K562 (cell line): ENCODE results near the gene CAPN12. TPM values are rescaled to one million over a fixed set of nuclear protein-coding genes. Genes with fewer than 3 reads are reported as not detected.

Experiments used
- ATAC-seq: fragments of 200-7000 bp; cut with Tn5 transposase; 3 replicates; pipeline ENCODE4 v1.9.1; 2020; ENCODE audit warnings: moderate library complexity
- BruUV-seq: library from RNA; stranded (reverse); fragments of 400-500 nt; replicated peaks from 2 replicates; lab custom pipeline; 2021; lab: Mats Ljungman, UMichigan
- CTCF ChIA-PET: fragments of 300-600 bp; formaldehyde crosslinking; extraction: SDS; loops from one replicate; lab custom pipeline; 2021; ENCODE audit warnings: low intra/inter-chr PET ratio; lab: Yijun Ruan, JAX
- POLR2A ChIA-PET: fragments of 300-600, 350-650 bp; sonication (Branson Sonifier 250); formaldehyde crosslinking; extraction: SDS; loops from one replicate; lab custom pipeline; 2021; ENCODE audit warnings: antibody characterized with exemption, inconsistent platforms; lab: Yijun Ruan, JAX
- DNase-seq, 4 experiments: peaks; one replicate each; pipeline versions ENCODE4 v3.0.0 to v3.0.0-alpha.2; 2011 to 2018; ENCODE audit warnings: low spot score in 3 of 4, mixed read lengths in 3 of 4; ENCODE audit errors: extremely low read depth in 1 of 4
- FAIRE-seq: peaks from 2 replicates; lab custom pipeline; 2011; peaks lifted over from hg19 to GRCh38; lab: Jason Lieb, UNC
- H2AFZ ChIP-seq: 2 replicates; pipeline ENCODE4 v1.6.0; 2011; ENCODE audit warnings: low read depth, low read length, control low read depth, inconsistent platforms
- H3K27ac ChIP-seq: fragments of 200-600 bp; 3 replicates; pipeline ENCODE4 v1.8.0; 2011; ENCODE audit warnings: low read depth, mild to moderate bottlenecking, control low read depth, inconsistent platforms, low read length, moderate library complexity, mixed read lengths; ENCODE audit errors: extremely low read depth
- H3K27me3 ChIP-seq, 2 experiments: fragments of 300-600 bp in 1 of 2; 2 replicates in 1 of 2; 3 replicates in 1 of 2; pipeline versions ENCODE4 v1.6.0 to v1.8.0; 2011; ENCODE audit warnings: inconsistent platforms in 2 of 2, low read length in 2 of 2, mild to moderate bottlenecking in 1 of 2, mixed read lengths in 1 of 2, moderate library complexity in 1 of 2; ENCODE audit not compliant: control insufficient read depth in 2 of 2, insufficient read depth in 2 of 2
- H3K36me3 ChIP-seq: fragments of 300-600 bp; 3 replicates; pipeline ENCODE4 v1.8.0; 2011; ENCODE audit warnings: mild to moderate bottlenecking, low read length, inconsistent platforms; ENCODE audit not compliant: control insufficient read depth, insufficient read depth
- H3K4me1 ChIP-seq, 2 experiments: fragments of 200-600 bp in 1 of 2; replicated peaks in 1 of 2; 2 replicates in 1 of 2; 3 replicates in 1 of 2; pipeline versions ENCODE4 v1.5.1 to v1.8.0; 2011; ENCODE audit warnings: inconsistent platforms in 2 of 2, low read length in 2 of 2, mild to moderate bottlenecking in 1 of 2, mixed read lengths in 1 of 2, moderate library complexity in 1 of 2; ENCODE audit not compliant: control insufficient read depth in 2 of 2, insufficient read depth in 2 of 2
- H3K4me2 ChIP-seq: 2 replicates; pipeline ENCODE4 v1.6.1; 2011; ENCODE audit warnings: low read length, control low read depth, inconsistent platforms, mixed read lengths; ENCODE audit not compliant: insufficient read depth
- H3K4me3 ChIP-seq: fragments of 200-600 bp; sonication (generic), shearing (Covaris generic); 2 replicates; pipeline ENCODE4 v1.5.1; 2016; ENCODE audit warnings: control low read depth, inconsistent platforms
- H3K79me2 ChIP-seq: fragments of 200-600 bp; 3 replicates; pipeline ENCODE4 v1.8.0; 2011; ENCODE audit warnings: low read length, inconsistent platforms; ENCODE audit not compliant: control insufficient read depth, insufficient read depth
- H3K9ac ChIP-seq, 2 experiments: 2 replicates each; pipeline versions ENCODE4 v1.6.0 to v1.6.1; 2011; ENCODE audit warnings: low read depth in 2 of 2, low read length in 2 of 2, control low read depth in 1 of 2, inconsistent platforms in 1 of 2, mild to moderate bottlenecking in 1 of 2, mixed read lengths in 1 of 2; ENCODE audit not compliant: insufficient read depth in 1 of 2
- H3K9me1 ChIP-seq: one replicate; pipeline ENCODE4 v1.6.0; 2011; ENCODE audit warnings: inconsistent platforms, mild to moderate bottlenecking, low read length, moderate library complexity; ENCODE audit not compliant: control insufficient read depth, insufficient read depth
- H3K9me3 ChIP-seq: replicated peaks from 2 replicates; pipeline ENCODE4 v1.5.1; 2011; ENCODE audit warnings: low read depth, low read length, inconsistent platforms; ENCODE audit not compliant: control insufficient read depth, insufficient read depth
- H4K20me1 ChIP-seq: replicated peaks from 2 replicates; pipeline ENCODE4 v1.6.1; 2011; ENCODE audit warnings: low read length, inconsistent platforms, mixed read lengths; ENCODE audit not compliant: control insufficient read depth, insufficient read depth
- CEBPG ChIP-seq, 3 experiments: fragments of 200-800 bp in 1 of 3; sonication (Bioruptor generic) in 1 of 3; sonication (generic) in 1 of 3; formaldehyde crosslinking in 1 of 3; IDR thresholded peaks in 2 of 3; conservative IDR thresholded peaks in 1 of 3; 2 replicates each; pipeline versions ENCODE4 v1.6.1 to v1.8.0; 2016 to 2022; ENCODE audit warnings: missing compliant biosample characterization in 2 of 3, missing genetic modification characterization in 2 of 3, mild to moderate bottlenecking in 1 of 3, missing genetic modification reagents in 1 of 3
- CHD2 ChIP-seq: IDR thresholded peaks from 2 replicates; pipeline ENCODE4 v1.6.1; 2011; ENCODE audit warnings: low read depth, low read length
- EGR1 ChIP-seq: fragments of 450-650 bp; conservative IDR thresholded peaks from 2 replicates; pipeline ENCODE4 v1.6.1; 2017; ENCODE audit warnings: mild to moderate bottlenecking
- MXI1 ChIP-seq: IDR thresholded peaks from 2 replicates; pipeline ENCODE4 v1.6.1; 2011; ENCODE audit warnings: low read depth, mild to moderate bottlenecking, improper control_type of control experiment, low read length
- NFIX ChIP-seq: fragments of 250-450 bp; sonication (Bioruptor Pico); IDR thresholded peaks from 2 replicates; pipeline ENCODE4 v1.4.0; 2020; ENCODE audit warnings: low read depth, mild to moderate bottlenecking, moderate library complexity
- NKRF ChIP-seq: fragments of 450-650 bp; IDR thresholded peaks from 2 replicates; pipeline ENCODE4 v1.6.1; 2016; ENCODE audit warnings: borderline replicate concordance
- PCBP1 ChIP-seq: fragments of 200-400 bp; formaldehyde crosslinking; IDR thresholded peaks from 2 replicates; pipeline ENCODE4 v1.6.1; 2018; ENCODE audit warnings: mild to moderate bottlenecking, low read depth, low read length; ENCODE audit not compliant: poor library complexity, severe bottlenecking
- POLR2AphosphoS2 ChIP-seq: IDR thresholded peaks from 2 replicates; pipeline ENCODE4 v1.6.1; 2012; ENCODE audit warnings: low read length, improper control_type of control experiment
- RAD51 ChIP-seq: fragments of 450-650 bp; IDR thresholded peaks from 2 replicates; pipeline ENCODE4 v1.7.1; 2016; ENCODE audit warnings: low read depth, mild to moderate bottlenecking, borderline replicate concordance
- RERE ChIP-seq: sonication (generic); formaldehyde crosslinking; IDR thresholded peaks from 2 replicates; pipeline ENCODE4 v1.8.0; 2023; ENCODE audit warnings: missing genetic modification reagents, mild to moderate bottlenecking, borderline replicate concordance
- WGBS: fragments of 100-300 bp; shearing (Covaris generic); methylation state at CpG from one replicate; pipeline ENCODE4 v1.1.6; 2016; ENCODE audit warnings: low coverage, mixed read lengths; ENCODE audit not compliant: insufficient coverage; ENCODE audit errors: missing lambda C conversion rate; 5-methylcytosine and 5-hydroxymethylcytosine counted together
- in situ Hi-C: fragments of 300-500 bp; cut with MboI; formaldehyde crosslinking; loops from 4 replicates; pipeline ENCODE4 v1.15.0; 2018; ENCODE audit warnings: inconsistent platforms, mixed read lengths
- intact Hi-C: fragments of 100-400 bp; cut with micrococcal nuclease; formaldehyde crosslinking; loops from 2 replicates; pipeline ENCODE4 v1.14.2; 2022
- polyA plus RNA-seq, 8 experiments: library from polyadenylated mRNA; depleted of rRNA in 4 of 8; stranded (reverse) in 5 of 8; unstranded in 3 of 8; fragments of >200 nt; fragmentation: Nextera tagmentation in 2 of 8; fragmentation: Illumina TruSeq in 1 of 8; extraction: Ambion mirVana in 2 of 8; extraction: Trizol in 1 of 8; gene quantifications; 2 replicates each; pipeline versions ENCODE4 v1.2.1 to v1.2.3, GENCODE V29; 2011 to 2014; ENCODE audit warnings: inconsistent platforms in 1 of 8, missing spikeins in 1 of 8
- total RNA-seq, 7 experiments: library from RNA; depleted of rRNA in 6 of 7; stranded (reverse); fragments of >200 nt in 6 of 7; fragmentation: Illumina TruSeq in 2 of 7; extraction: Trizol in 2 of 7; gene quantifications; 2 replicates each; pipeline versions ENCODE4 v1.2.1 to v1.2.3, GENCODE V29; 2011 to 2021; ENCODE audit warnings: low replicate concordance in 1 of 7
- TF ChIP-seq, protein P1 (sequence below): IDR thresholded peaks from 3 replicates; pipeline ENCODE4 v1.6.1; 2011; ENCODE audit warnings: borderline replicate concordance, mild to moderate bottlenecking; ENCODE audit not compliant: insufficient read length, insufficient read depth

Gene CAPN12
- total and polyA plus RNA-seq, 9 of the 15 experiments (the other 6 are each of a cell fraction or from before 2014, with no cell fraction given), result 0.83 to 7.0 (median 1.6) TPM

DNA sequence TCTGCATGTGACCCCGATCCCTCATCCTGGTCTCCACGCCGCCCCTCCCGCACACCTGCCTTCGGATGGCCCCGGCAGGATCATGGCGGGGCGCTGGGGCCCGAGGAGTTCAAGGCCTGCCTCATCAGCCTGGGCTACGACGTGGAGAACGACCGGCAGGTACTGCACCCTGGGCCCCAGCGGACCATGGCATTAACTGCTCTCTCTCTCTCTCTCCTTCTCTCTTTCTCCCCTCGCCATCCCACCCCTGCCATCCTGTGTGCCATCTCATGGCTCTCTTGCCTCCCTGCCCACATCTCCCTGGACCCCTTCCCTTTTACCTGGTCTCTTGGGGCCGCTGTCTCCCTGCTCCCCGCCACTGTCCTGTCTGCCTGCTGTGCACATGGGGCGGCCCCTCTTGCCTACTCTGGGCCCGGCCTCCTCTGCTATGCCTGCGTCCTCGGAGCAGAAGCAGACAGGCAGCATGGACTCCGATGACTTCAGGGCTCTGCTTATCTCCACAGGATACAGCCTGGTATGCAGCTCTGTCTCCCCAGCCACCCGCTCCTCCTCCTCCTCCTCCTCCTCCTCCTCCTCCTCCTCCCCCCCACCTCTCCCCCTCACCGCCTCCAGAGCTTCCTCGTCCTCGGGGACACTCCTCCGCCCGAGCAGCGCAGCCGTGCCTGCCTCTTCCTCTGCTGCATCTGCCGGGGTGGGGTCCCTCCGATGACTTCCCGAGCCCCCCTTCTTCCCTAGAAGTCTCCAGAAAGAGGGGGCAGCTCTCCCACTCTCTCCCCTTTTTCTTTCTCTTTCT lies 16.2 kb downstream of the CAPN12 start:
- no peak overlapping the region for H2AFZ ChIP-seq
- H3K79me2 ChIP-seq, result no peaks in the 10 kb centered on the region
- ATAC-seq (peak; percentile 83), FAIRE-seq (peak; percentile 83), DNase-seq (peak; percentile 69 to 89 (median 80))
- no peaks in the 10 kb centered on the region for H3K9me3 ChIP-seq
- CTCF ChIA-PET, result interaction anchor here (2.9 kb wide), 1 partner anchor 202 kb away, joined by 12 read pairs; the partner anchor contains the start of genes MRPS12 and SARS2
- H4K20me1 ChIP-seq, result 0 out of 2 replicates have a peak, but pooled peaks cover 3% of the 10 kb centered on the region
- H3K27me3 ChIP-seq, result no peaks in the 10 kb centered on the region
- POLR2A ChIA-PET, result no interaction called here
- peaks cover 11 to 50% of the 10 kb centered on the region in 2 experiments for H3K4me1 ChIP-seq
- no TSS peak for BruUV-seq
- H3K27ac ChIP-seq, result peak overlapping the region; percentile 46; the same call in 2 of the 3 replicates
- H3K4me3 ChIP-seq, result no peak overlapping the region
- in situ Hi-C loops, result no loop called here
- H3K9ac ChIP-seq, result peak overlapping the region in 1 of 2 experiments; percentile 84; a peak in 2 of 4 replicates
- H3K4me2 ChIP-seq, result peak overlapping the region; percentile 16
- intact Hi-C loops, result loop anchor here (2.0 to 5.0 kb wide), 2 partner anchors 51 to 91 kb away; no protein-coding TSS in a partner anchor
- 60% methylated on average over 25 of the region's 33 CpGs for WGBS
- no peaks in the 10 kb centered on the region for H3K9me1 ChIP-seq
- H3K36me3 ChIP-seq, result peaks cover 85% of the 10 kb centered on the region; the same call in 2 of the 3 replicates
- TF ChIP-seq RERE (CRISPR knock-in tag), result no peak
- TF ChIP-seq CHD2, result no peak
- TF ChIP-seq PCBP1, result peak; percentile 65
- peak; percentile 80 for TF ChIP-seq EGR1
- no peak for TF ChIP-seq NFIX (CRISPR knock-in tag)
- no peak for TF ChIP-seq NKRF
- TF ChIP-seq, protein P1, sequence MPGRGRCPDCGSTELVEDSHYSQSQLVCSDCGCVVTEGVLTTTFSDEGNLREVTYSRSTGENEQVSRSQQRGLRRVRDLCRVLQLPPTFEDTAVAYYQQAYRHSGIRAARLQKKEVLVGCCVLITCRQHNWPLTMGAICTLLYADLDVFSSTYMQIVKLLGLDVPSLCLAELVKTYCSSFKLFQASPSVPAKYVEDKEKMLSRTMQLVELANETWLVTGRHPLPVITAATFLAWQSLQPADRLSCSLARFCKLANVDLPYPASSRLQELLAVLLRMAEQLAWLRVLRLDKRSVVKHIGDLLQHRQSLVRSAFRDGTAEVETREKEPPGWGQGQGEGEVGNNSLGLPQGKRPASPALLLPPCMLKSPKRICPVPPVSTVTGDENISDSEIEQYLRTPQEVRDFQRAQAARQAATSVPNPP, result no peak
- no peak for TF ChIP-seq POLR2AphosphoS2
- no peak for TF ChIP-seq RAD51
- TF ChIP-seq MXI1, result no peak
- TF ChIP-seq CEBPG (CRISPR knock-in tag; IDR thresholded peaks at IDR 0.05), result no peak
- TF ChIP-seq CEBPG (tag; conservative IDR thresholded peaks at IDR 0.05 in 1 of 2, IDR thresholded peaks at IDR 0.05 in 1 of 2), result no peak
